T follicular helper cell (primary cell): ENCODE measurements around the gene POLG2.

Source experiments
- DNase-seq: peaks from one replicate; pipeline ENCODE4 v3.0.0-alpha.2; 2020; ENCODE audit warnings: low read depth
- total RNA-seq, 2 experiments: gene quantifications; one replicate each; lab custom pipeline; 2026; lab: John Stamatoyannopoulos, UW

The POLG2 gene
- 26.4 to 38.3 reads per million in 2 experiments for total RNA-seq

DNA sequence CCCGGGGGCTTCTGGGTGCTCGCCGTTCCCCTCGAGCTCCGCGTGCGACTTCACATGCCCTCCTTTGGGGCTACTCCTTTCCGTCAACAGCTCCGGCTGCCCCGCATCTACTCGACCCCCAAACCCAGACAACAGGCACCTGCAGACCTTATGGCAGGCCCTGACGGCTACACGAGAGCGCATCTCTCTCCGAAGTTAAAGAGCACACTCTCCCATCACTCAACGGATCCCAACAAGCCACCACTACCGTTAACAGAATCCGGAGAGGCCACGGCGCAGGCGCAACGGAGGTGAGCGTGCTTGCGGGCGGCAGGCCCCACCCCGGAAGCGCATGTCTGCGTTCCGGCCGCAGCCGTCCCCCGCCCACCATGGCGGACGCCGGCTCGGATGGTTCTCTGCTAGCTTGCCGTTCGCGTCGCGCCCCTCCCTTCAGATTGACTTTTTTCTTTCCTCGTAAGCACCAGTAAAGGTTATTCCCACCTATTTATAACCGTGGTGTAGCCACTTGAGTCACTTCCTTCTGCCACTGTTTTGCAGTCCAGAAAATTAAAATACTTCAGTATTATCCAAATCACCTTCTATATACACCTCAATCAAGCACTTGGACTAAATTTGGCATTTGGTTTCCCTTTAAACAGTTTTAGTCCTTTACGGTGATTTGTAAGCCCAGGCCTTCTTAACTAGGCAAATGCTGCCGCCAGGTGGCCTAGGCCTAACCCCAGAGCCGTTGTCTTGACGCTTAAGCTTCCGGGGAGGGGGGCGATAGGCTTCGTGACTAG lies at the start of gene POLG2:
POLG2 (minus strand) TSS at position 269 of the 779 bp plus-strand sequence; CDS start at position 183, 86 bp downstream.
- peak; percentile 93 for DNase-seq

GRCh38 chr17:64544742-64545141 lies 47.9 kb upstream of the POLG2 start:
- DNase-seq = no peak

DNA sequence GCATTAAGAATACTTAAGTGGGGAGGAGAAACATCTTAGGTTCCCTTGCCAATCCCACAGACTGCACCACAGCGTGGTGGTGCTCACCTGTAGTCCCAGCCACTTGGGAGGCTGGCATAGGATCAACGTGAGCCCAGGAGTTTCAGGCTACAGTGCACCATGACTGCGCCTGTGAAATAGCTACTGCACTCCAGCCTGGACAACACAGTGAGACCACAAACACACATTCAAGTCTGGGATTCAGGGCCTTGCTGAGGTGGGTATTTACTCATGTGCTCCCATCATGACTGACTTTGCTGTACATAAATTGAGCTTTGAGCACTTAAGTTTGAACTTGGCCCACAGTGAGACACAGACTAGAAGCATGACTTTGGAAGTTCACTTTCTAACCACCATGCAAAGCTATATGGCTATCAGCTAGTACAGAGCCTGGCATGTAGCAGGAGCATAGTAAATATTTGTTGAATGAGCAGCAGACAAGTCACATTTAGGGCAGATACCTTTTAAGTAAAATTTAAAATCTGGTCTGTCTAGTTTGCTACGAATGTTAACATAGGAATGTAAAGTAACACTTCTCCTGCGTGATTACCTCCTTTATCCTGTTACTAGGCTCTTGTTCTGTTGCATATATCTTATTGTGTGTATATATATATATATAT lies 43.4 kb upstream of the POLG2 start:
- DNase-seq = no peak

DNA sequence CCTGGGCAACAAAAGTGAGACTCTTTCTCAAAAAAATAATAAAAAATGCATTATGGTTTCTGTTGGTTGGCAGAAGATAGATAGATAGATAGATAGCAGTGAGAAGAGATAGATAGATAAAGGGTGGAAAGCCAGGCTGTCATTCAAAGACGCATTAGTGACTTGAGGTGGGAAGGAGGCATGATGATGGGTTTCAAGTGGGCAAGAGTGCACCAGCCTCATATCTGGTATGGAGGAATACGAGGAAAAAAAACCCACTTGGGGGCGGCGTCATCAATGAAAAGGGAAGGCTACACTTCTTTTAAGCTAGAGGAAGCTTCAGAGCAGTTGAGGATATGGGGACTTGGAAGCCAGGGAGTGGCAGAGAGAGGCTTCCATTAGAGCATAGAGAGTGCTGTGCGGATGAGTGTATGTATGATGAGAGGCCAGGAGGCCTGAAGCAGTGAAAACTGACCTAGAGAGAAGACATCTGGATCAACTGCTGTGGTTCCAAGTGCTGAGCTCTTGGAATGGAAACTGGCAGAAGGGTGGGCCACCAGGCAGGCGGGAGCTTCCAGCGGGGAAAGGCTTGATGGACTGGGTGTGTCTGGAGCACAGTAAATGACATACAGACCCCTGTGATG lies 41.8 kb upstream of the POLG2 start:
- DNase-seq = no peak

- DNase-seq = no peak
Measured at GRCh38 chr17:64537488-64537887, 40.6 kb upstream of the POLG2 start.

GRCh38 chr17:64536913-64537312 lies 40.1 kb upstream of the POLG2 start:
- DNase-seq = no peak

GRCh38 chr17:64535357-64535756 lies 38.5 kb upstream of the POLG2 start:
- no peak for DNase-seq

DNA sequence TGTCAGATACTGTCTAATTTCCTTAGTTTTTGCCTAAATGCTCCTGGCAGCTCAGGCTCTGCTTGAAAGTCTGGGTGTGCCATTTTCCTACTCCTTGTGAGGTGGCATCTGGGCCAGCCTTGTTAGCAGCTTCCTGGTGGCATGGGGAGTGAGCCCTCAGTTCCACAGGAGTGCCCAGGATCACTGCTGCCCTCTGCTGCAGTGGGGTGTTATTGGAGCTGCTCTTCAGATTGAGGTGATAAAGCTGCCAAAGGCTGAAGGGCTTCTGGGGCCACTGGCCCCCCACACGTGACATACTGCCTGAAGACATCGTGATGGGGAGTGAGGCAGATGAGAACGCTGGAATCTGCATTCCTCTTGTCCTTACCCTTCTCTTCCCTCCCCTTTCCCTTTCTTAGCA lies 37.3 kb upstream of the POLG2 start:
- DNase-seq = no peak

DNA sequence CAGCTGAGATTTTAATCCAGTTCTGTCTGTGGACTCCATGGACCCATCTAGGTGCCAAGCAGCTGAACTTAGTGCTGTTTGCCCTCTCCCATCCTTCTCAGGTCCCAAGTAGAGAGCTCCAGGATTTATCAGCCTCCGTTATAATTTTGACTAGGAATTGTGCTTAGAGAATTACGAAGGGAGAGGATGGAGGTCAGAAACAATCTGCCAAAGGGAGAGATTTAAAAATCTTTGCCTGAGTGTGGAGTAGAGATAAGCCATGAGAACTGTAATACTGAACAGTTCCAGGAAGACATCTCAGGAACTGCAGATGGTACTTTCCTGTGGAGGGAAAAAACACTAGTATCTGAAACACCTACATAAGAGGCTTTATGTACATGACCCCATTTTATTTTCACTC lies 36.9 kb upstream of the POLG2 start:
- no peak for DNase-seq

DNA sequence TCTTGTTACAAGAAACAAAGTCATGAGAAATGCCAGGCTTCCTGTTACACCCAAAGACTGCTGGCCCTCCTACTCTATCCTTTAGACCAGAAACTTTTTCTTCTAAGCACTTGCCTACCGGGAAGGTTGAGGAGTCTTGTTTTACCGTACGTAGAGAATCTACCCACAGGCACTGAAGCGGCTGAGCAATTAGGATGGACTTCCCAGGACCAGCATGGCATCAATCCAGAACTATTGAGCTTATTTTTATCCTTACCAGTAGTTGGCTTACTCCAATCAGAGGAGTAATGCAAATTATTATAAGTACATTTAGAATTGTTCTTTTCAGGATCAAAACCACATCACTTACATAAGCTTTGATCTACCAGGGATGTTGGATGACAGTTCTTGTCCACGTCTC lies 35.6 kb upstream of the POLG2 start:
- no peak for DNase-seq

GRCh38 chr17:64531955-64532371 lies 35.1 kb upstream of the POLG2 start:
- no peak for DNase-seq

- DNase-seq = no peak
Measured at GRCh38 chr17:64529221-64529620, 32.4 kb upstream of the POLG2 start.

GRCh38 chr17:64527914-64528313 lies 31.1 kb upstream of the POLG2 start:
- DNase-seq = no peak

DNA sequence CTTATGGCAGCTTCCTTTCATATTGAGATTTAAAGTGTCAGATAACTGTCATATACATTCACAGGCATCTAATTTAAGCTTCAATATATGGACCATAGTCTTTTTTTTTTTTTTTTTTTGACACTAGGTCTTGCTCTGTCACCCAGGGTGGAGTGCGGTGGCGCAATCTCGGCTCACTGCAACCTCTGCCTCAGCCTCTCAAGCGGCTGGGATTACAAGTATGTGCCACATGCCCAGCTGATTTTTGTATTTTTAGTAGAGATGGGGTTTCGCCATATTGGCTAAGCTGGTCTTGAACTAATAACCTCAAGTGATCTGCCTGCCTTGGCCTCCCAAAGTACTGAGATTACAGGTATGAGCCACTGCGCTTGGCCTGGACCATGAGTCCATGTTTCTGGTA lies 23.5 kb upstream of the POLG2 start:
- DNase-seq = no peak

GRCh38 chr17:64519601-64520000 lies 22.7 kb upstream of the POLG2 start:
- no peak for DNase-seq

- DNase-seq = no peak
Measured at GRCh38 chr17:64515829-64516228, 19.0 kb upstream of the POLG2 start.

GRCh38 chr17:64515419-64515818 lies 18.6 kb upstream of the POLG2 start:
- DNase-seq = no peak

- DNase-seq = no peak
Measured at GRCh38 chr17:64509179-64509578, 12.3 kb upstream of the POLG2 start.

DNA sequence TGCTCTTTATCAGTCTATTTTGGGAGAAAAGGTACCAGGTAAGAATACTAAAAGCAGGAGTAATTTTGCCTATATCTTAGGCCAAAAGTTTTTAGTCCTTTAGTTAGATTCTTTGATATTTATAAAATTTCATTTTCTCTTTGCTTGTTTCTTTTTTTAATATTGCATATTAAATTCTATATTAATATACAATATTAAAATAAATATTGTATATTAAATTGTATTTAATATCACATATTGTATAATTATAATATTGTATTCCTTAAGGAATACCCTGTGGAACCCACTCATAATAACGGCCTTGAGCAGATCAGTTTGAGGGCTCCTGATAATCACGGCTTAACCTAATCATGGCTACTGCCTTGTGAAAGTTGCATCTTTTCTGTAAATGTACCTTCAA lies 11.8 kb upstream of the POLG2 start:
- DNase-seq = no peak

GRCh38 chr17:64507413-64507782 lies 10.5 kb upstream of the POLG2 start:
- peak; percentile 13 for DNase-seq

- DNase-seq = peak; percentile 94
Measured at GRCh38 chr17:64506576-64507412, 9.9 kb upstream of the POLG2 start, which contains the start of gene CEP95. Gene CEP95 (plus strand): TSS chr17:64506977. CDS start chr17:64507098, 121 bp downstream.

DNA sequence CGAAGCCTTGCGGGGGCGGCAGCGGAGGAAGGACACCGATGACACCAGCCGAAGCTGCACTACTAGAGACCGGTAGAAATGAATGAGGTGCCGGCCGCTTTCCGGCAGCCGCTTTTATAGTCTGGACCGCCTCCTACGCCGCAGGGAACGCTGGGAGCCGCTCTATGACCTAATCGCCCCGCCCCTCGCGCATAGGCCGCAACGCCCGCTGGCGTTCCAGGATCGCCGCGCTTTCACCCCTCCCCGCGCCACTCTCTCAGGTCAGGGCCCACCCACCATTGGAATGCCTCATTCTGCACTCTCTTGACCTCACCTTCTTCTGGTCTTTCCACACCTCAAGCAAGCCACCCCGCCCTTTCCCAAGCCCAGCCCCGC lies 9.3 kb upstream of the POLG2 start, which contains the start of gene DDX5:
DDX5 (minus strand) TSS at position 89 of the 375 bp plus-strand sequence. CDS start 170 bp downstream, outside the sequence.
- DNase-seq = peak; percentile 94
